NT2/D1 (cell line): ENCODE measurements around the gene TRIM71.

Source experiments
- SUZ12 ChIP-seq: IDR thresholded peaks from 2 replicates; pipeline ENCODE4 v1.6.1; 2011; ENCODE audit not compliant: insufficient read length, insufficient read depth; ENCODE audit errors: extremely low read depth
- YY1 ChIP-seq: IDR thresholded peaks from 2 replicates; pipeline ENCODE4 v1.6.1; 2011; ENCODE audit not compliant: insufficient read length, insufficient read depth
- ZNF274 ChIP-seq: IDR thresholded peaks from 2 replicates; pipeline ENCODE4 v1.6.1; 2011; ENCODE audit warnings: mild to moderate bottlenecking, low read depth, low read length

GRCh38 chr3:32822609-32823498 is 5.1 kb downstream of the TRIM71 start:
- TF ChIP-seq YY1, result no peak
- TF ChIP-seq ZNF274, result no peak
- TF ChIP-seq SUZ12, result no peak
